HG02763 (cell line): ENCODE results near the gene CCZ1B.
"Not testable (repeated sequence)": the region's sequence is repeated elsewhere in the genome, so short reads cannot be mapped to it uniquely, and the experiment has no call there.

Experiments
- ATAC-seq: cut with Tn5 transposase; IDR thresholded peaks from one replicate; pipeline ENCODE4 v1.9.1; 2021; ENCODE audit warnings: mild to moderate bottlenecking, moderate library complexity; ENCODE audit not compliant: unreplicated experiment

CCZ1B gene

GRCh38 chr7:6826151-6826550, at the start of gene CCZ1B:
TSS of gene CCZ1B (minus strand) at chr7:6826275. CDS start at chr7:6826197, 78 bp downstream.
- ATAC-seq, result peak; percentile 99

- ATAC-seq, result not testable (repeated sequence)
Measured at GRCh38 chr7:6875022-6875421, 48.9 kb upstream of the CCZ1B start.

- not testable (repeated sequence) for ATAC-seq
Measured at GRCh38 chr7:6872246-6872945, 46.3 kb upstream of the CCZ1B start.

- not testable (repeated sequence) for ATAC-seq
Measured at GRCh38 chr7:6871421-6872144, 45.5 kb upstream of the CCZ1B start.

- not testable (repeated sequence) for ATAC-seq
Measured at GRCh38 chr7:6864751-6865150, 38.7 kb upstream of the CCZ1B start.

GRCh38 chr7:6864188-6864587, 38.1 kb upstream of the CCZ1B start:
- not testable (repeated sequence) for ATAC-seq

- not testable (repeated sequence) for ATAC-seq
Measured at GRCh38 chr7:6862876-6863275, 36.8 kb upstream of the CCZ1B start.

GRCh38 chr7:6857721-6858314, 31.7 kb upstream of the CCZ1B start:
- ATAC-seq, result not testable (repeated sequence)

GRCh38 chr7:6855563-6856131, 29.6 kb upstream of the CCZ1B start:
- not testable (repeated sequence) for ATAC-seq

GRCh38 chr7:6854747-6855562, 28.9 kb upstream of the CCZ1B start:
- ATAC-seq, result not testable (repeated sequence)

- not testable (repeated sequence) for ATAC-seq
Measured at GRCh38 chr7:6853681-6854080, 27.6 kb upstream of the CCZ1B start.

- ATAC-seq, result not testable (repeated sequence)
Measured at GRCh38 chr7:6849127-6849526, 23.1 kb upstream of the CCZ1B start.

- ATAC-seq, result not testable (repeated sequence)
Measured at GRCh38 chr7:6847751-6848150, 21.7 kb upstream of the CCZ1B start.

- ATAC-seq, result not testable (repeated sequence)
Measured at GRCh38 chr7:6845971-6846449, 19.9 kb upstream of the CCZ1B start.

- ATAC-seq, result not testable (repeated sequence)
Measured at GRCh38 chr7:6843654-6844053, 17.6 kb upstream of the CCZ1B start.

GRCh38 chr7:6843092-6843491, 17.0 kb upstream of the CCZ1B start:
- ATAC-seq, result not testable (repeated sequence)

GRCh38 chr7:6842278-6842921, 16.3 kb upstream of the CCZ1B start:
- not testable (repeated sequence) for ATAC-seq

- not testable (repeated sequence) for ATAC-seq
Measured at GRCh38 chr7:6837081-6837480, 11.0 kb upstream of the CCZ1B start.

- ATAC-seq, result not testable (repeated sequence)
Measured at GRCh38 chr7:6835521-6835920, 9.4 kb upstream of the CCZ1B start.

- ATAC-seq, result no peak
Measured at GRCh38 chr7:6833636-6834035, 7.6 kb upstream of the CCZ1B start.
